ENCODE results near the gene KRTAP5-6.

KRTAP5-6 gene

DNA sequence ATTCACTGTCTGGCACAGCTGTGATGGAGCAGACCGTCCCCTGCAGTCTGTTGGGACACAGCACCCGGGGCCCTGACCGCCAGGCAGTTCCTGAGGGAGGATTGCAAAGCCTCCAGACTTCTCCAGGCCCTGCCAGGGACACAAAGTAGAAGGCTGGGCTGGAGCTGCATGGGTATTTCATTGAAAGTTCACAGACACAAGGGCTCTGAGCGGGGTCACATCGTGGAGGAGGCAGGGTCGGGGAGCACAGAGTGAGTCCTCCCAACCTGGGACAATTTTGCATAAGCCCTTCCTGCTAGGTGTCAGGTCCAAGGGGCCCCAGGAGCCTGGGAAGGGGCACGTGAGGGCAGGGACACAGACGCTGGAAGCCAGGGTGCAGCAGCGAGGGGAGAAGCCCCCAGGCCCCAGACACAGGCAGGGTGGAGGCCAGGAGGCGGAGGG, 37.7 kb downstream of the KRTAP5-6 start:
- DNase-seq: no peak

- DNase-seq: no peak
Observed at GRCh38 chr11:1735271-1735670, 38.3 kb downstream of the KRTAP5-6 start.

GRCh38 chr11:1736447-1736992, 39.5 kb downstream of the KRTAP5-6 start:
- DNase-seq: peak; percentile 66

GRCh38 chr11:1737080-1737757, 40.2 kb downstream of the KRTAP5-6 start:
- DNase-seq: no peak

DNA sequence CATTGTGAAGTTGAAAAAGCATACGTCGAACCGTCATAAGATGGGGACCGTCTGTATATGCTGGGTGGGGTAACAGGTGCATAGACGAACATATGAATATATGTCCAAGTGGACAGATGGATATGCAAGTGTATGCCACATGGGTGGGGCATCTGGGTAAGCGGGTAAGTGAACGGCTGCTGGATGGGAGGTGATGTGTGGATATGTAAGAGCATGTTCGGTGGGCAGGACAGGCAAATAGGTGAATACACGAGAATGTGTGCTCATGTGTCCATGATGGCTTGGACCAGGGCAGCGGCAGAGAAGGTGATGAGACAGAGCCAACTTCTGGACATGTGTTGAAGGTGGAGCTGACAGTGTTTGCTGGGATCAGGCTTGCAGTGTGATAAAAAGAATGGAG, 41.4 kb downstream of the KRTAP5-6 start:
- DNase-seq: no peak

DNA sequence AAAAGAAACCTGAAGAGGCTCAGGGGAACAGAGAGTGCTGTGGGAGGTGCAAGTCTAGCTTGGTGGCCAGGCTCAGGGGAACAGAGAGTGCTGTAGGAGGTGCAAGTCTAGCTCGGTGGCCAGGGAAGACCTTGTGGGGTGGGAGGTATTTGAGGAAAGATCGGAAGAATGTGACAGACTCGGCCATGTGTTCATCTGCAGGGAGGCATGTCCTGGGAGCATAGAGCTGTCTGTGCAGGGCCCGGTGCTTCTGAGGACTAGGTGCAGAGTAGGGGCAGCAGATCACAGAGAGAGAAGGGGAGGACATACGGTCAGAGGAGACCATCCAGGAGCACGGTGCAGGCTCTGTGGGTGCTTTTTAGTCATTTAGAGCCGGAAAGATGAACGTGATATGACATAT, 42.6 kb downstream of the KRTAP5-6 start:
- no peak for DNase-seq

- DNase-seq: no peak
Observed at GRCh38 chr11:1740786-1741530, 44.0 kb downstream of the KRTAP5-6 start.

DNA sequence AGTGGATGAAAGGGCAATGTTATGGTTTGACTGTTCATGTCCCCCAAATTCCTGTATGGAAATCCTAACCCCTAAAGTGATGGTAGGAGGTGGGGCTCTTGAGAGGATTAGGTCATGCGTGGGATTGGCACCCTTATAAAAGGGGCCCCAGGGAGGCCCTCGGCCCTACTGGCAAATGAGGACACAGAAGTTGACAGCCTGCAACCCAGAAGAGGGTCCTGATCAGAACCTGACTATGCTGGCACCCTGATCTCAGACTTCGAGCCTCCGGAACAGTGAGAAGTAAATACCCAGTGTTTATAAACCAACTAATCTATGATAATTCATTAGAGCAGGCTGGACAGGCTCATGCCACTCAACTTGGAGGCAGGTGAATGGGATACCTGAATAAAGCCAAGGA, 44.7 kb downstream of the KRTAP5-6 start:
- DNase-seq: no peak

GRCh38 chr11:1742371-1742770, 45.4 kb downstream of the KRTAP5-6 start:
- DNase-seq: no peak

DNA sequence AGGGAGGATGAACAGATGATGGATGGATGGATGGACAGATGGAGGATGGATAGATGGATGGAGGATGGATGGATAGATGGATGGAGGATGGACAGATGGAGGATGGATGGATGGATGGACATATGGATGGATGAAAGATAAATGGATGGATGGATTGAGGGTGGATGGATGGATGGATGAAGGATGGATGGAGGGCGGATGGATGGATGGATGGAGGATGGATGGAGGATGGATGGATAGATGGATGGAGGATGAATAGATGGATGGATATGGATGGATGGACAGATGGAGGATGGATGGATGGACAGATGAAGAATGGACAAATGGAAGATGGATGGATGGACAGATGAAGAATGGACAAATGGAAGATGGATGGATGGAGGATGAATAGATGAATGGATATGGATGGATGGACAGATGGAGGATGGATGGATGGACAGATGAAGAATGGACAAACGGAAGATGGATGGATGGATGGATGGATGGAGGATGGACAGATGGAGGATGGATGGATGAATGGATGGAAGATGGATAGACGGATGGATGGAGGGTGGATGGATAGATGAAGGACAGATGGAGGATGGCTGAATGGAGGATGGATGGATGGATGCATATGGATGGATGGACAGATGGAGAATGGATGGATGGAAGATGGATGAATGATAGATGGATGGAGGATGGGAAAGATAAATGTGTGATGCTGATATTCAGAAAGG, 46.0 kb downstream of the KRTAP5-6 start:
- no peak for DNase-seq

GRCh38 chr11:1743585-1744136, 46.7 kb downstream of the KRTAP5-6 start:
- no peak for DNase-seq

- DNase-seq: no peak
Observed at GRCh38 chr11:1744137-1744886, 47.3 kb downstream of the KRTAP5-6 start.

DNA sequence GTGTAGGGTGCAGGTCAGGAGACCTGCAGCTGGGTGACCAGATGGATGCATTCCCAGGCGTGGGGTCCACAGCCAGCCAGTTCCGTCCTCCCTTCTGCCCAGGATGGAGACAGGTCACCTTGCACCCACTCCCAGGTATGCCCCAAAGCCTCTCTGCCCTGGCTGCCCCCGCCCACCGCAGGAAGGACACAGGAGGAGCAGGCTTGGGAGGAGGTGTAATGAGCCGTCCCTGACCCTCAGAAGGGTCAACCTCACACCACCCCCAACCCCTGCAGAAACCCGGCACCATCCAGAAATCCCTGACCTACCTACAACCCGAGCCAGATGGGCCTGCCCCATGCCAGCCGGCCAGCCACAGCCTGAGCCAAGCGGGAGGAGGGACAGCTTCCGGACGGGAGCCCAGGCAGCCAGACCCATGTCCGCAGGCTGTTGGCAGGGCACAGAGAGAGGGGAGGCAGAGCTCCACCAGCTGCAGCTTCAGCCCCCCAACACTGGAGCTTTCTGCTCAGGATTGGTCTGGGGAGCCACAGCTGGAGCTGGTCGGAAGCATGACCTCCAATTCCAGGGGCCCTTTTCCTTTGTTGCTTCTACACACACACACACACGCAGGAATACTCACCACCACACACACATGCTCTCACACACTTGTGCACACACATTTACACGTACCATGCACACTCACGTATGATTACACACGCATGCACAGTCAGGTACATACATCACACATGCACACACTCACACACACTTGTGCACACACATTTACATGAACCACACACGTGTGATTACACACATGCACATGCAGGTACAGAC, 48.1 kb downstream of the KRTAP5-6 start:
- DNase-seq: no peak

GRCh38 chr11:1745701-1746320, 48.8 kb downstream of the KRTAP5-6 start:
- DNase-seq: no peak

DNA sequence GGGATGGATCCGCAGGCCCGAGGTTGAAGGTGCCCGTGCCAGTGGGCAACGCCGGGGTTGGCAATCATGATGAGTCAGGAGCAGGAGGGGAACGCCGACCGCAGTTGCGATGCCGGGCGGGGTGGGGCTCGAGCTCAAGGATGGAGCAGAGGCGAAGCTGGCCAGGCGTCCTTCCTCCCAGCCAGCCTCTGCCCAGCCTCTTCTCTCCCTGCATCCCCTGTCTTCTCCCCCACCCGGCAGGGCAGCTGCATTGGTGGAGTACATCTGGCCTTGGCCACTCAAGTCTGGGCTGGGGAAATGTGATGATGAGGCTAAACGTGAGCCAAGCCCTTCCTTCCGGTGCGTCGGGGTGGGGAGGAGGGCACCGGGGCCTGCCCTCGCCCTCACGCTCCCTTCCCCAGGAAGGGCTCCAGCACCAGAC, 49.5 kb downstream of the KRTAP5-6 start:
- DNase-seq: peak; percentile 14

GRCh38 chr11:1746956-1747752, 50.2 kb downstream of the KRTAP5-6 start:
- no peak for DNase-seq
